Measurements from ENCODE around the gene ERFE.

DNA sequence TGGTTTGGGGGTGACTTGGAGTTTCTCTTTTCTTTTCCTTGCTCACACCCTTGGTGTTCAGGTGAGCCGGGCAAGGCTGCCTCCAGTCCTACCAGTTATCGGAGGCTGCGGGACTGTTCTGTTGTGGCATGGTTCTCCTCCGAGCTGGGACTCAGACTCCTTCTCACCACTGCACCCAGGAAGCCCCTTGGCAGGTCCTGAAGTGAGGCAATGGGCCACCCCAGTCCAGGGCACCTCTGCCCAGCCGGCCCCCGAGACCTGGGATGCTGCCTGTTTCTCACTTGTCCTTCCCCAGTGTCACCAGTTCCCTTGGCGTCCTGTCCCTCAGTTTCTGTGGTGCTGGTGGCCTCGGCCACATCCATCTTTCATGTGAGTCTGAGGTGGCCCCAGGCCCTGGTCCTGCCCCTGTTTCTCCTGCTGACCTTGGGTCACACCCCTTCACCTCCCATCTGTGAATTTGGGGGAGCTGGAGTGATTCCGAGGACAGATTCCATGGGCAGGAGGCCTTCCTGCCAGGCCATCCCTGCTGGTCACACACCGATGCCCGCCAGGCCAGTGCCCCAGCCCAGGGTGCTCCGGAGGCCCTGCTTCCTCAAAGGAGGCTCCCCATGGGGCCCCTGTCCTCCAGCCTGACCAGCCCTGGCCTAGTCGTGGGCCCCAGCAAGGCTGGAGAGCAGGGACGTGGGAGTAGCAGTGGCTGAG, 26.9 kb upstream of the ERFE start:
- TF ChIP-seq, protein P1, sequence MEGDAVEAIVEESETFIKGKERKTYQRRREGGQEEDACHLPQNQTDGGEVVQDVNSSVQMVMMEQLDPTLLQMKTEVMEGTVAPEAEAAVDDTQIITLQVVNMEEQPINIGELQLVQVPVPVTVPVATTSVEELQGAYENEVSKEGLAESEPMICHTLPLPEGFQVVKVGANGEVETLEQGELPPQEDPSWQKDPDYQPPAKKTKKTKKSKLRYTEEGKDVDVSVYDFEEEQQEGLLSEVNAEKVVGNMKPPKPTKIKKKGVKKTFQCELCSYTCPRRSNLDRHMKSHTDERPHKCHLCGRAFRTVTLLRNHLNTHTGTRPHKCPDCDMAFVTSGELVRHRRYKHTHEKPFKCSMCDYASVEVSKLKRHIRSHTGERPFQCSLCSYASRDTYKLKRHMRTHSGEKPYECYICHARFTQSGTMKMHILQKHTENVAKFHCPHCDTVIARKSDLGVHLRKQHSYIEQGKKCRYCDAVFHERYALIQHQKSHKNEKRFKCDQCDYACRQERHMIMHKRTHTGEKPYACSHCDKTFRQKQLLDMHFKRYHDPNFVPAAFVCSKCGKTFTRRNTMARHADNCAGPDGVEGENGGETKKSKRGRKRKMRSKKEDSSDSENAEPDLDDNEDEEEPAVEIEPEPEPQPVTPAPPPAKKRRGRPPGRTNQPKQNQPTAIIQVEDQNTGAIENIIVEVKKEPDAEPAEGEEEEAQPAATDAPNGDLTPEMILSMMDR (conservative IDR thresholded peaks at IDR 0.05): no peak
- TF ChIP-seq EZH2 (IDR thresholded peaks at IDR 0.05; ENCODE audit: low read depth): no peak
